Measurements from ENCODE around the gene METAP1D.
A peak's percentile ranks its signal among the peaks of the same experiment; 100 is the strongest.

METAP1D gene

GRCh38 chr2:172082105-172082943 is 82.6 kb downstream of the METAP1D start:
- peak; percentile 31 for DNase-seq

- peak; percentile 39 for DNase-seq
Measured at GRCh38 chr2:172082944-172083627, 83.3 kb downstream of the METAP1D start.

- DNase-seq = no peak
Measured at GRCh38 chr2:172083628-172084394, 84.1 kb downstream of the METAP1D start.

- DNase-seq = peak; percentile 77
Measured at GRCh38 chr2:172084395-172084644, 84.6 kb downstream of the METAP1D start.

- peak; percentile 95 for DNase-seq
Measured at GRCh38 chr2:172084645-172085459, 85.1 kb downstream of the METAP1D start.

GRCh38 chr2:172085460-172086159 is 85.9 kb downstream of the METAP1D start, which contains the start of gene DLX1:
DLX1 (plus strand) TSS chr2:172085507; CDS start chr2:172085678, 171 bp downstream.
- no peak for DNase-seq

- DNase-seq = no peak
Measured at GRCh38 chr2:172086241-172087206, 86.8 kb downstream of the METAP1D start.

- DNase-seq = no peak
Measured at GRCh38 chr2:172087207-172087779, 87.5 kb downstream of the METAP1D start.

GRCh38 chr2:172087780-172088244 is 88.1 kb downstream of the METAP1D start:
- DNase-seq = no peak

GRCh38 chr2:172088245-172089004 is 88.7 kb downstream of the METAP1D start:
- DNase-seq = no peak

- DNase-seq = no peak
Measured at GRCh38 chr2:172089005-172089504, 89.3 kb downstream of the METAP1D start.

- no peak for DNase-seq
Measured at GRCh38 chr2:172089633-172090032, 89.9 kb downstream of the METAP1D start.

- DNase-seq = no peak
Measured at GRCh38 chr2:172090044-172090961, 90.5 kb downstream of the METAP1D start.

GRCh38 chr2:172091000-172091641 is 91.4 kb downstream of the METAP1D start:
- no peak for DNase-seq

GRCh38 chr2:172091761-172092566 is 92.2 kb downstream of the METAP1D start:
- DNase-seq = no peak

GRCh38 chr2:172092716-172093415 is 93.1 kb downstream of the METAP1D start:
- DNase-seq = no peak
